Neural cell (in vitro differentiated cells): Measurements from ENCODE around the gene URAD. TPM values are rescaled to one million over a fixed set of nuclear protein-coding genes. Genes with fewer than 3 reads are reported as not detected.

Experiments used
- H2AFZ ChIP-seq: fragments of 200-600, 300-800 bp; sonication (generic), shearing (Covaris generic); 2 replicates; pipeline ENCODE4 v1.6.0; 2014; ENCODE audit warnings: low read depth, mild to moderate bottlenecking, antibody characterized with exemption, low read length, moderate library complexity
- H3F3A ChIP-seq: fragments of 200-600 bp; shearing (Covaris generic); 2 replicates; pipeline ENCODE4 v1.6.1; 2016; ENCODE audit warnings: mild to moderate bottlenecking, moderate library complexity, mixed read lengths, antibody characterized with exemption, low read length; ENCODE audit not compliant: insufficient read depth, poor library complexity, severe bottlenecking
- H3K27ac ChIP-seq: fragments of 200-600, 300-800 bp; sonication (generic), shearing (Covaris generic); 2 replicates; pipeline ENCODE4 v1.5.1; 2014; ENCODE audit warnings: mild to moderate bottlenecking, low read length, moderate library complexity
- H3K27me3 ChIP-seq: fragments of 300-800, 200-600 bp; sonication (generic), shearing (Covaris generic); 2 replicates; pipeline ENCODE4 v1.6.0; 2014; ENCODE audit warnings: mild to moderate bottlenecking, low read depth, low read length, moderate library complexity; ENCODE audit not compliant: insufficient read depth
- H3K36me3 ChIP-seq: fragments of 300-800, 200-600 bp; sonication (generic), shearing (Covaris generic); 2 replicates; pipeline ENCODE4 v1.5.1; 2014; ENCODE audit warnings: mild to moderate bottlenecking, antibody characterized with exemption, low read length, moderate library complexity; ENCODE audit not compliant: insufficient read depth
- H3K4me2 ChIP-seq: fragments of 300-800, 200-600 bp; sonication (generic), shearing (Covaris generic); 2 replicates; pipeline ENCODE4 v1.6.0; 2014; ENCODE audit warnings: mild to moderate bottlenecking, low read length
- H3K4me3 ChIP-seq: fragments of 300-800, 200-600 bp; sonication (generic), shearing (Covaris generic); 2 replicates; pipeline ENCODE4 v1.5.1; 2014; ENCODE audit warnings: mild to moderate bottlenecking, low read length, moderate library complexity
- H3K79me2 ChIP-seq: fragments of 200-600 bp; shearing (Covaris generic); replicated peaks from 2 replicates; pipeline ENCODE4 v1.6.0; 2014; ENCODE audit warnings: mild to moderate bottlenecking, low read length, moderate library complexity; ENCODE audit not compliant: insufficient read depth
- H3K9ac ChIP-seq: fragments of 300-800, 200-600 bp; sonication (generic), shearing (Covaris generic); 2 replicates; pipeline ENCODE4 v1.6.1; 2016; ENCODE audit warnings: mild to moderate bottlenecking, low read length, mixed read lengths
- H3K9me2 ChIP-seq: fragments of 200-600 bp; shearing (Covaris generic); 2 replicates; pipeline ENCODE4 v1.6.1; 2016; ENCODE audit warnings: mild to moderate bottlenecking, low read length, mixed read lengths; ENCODE audit not compliant: insufficient read depth
- H3K9me3 ChIP-seq: fragments of 200-600, 300-800 bp; sonication (generic), shearing (Covaris generic); 2 replicates; pipeline ENCODE4 v1.6.1; 2016; ENCODE audit warnings: mild to moderate bottlenecking, mixed run types, low read length, moderate library complexity, mixed read lengths
- H4K20me1 ChIP-seq: fragments of 200-600 bp; shearing (Covaris generic); 2 replicates; pipeline ENCODE4 v1.6.1; 2016; ENCODE audit warnings: mild to moderate bottlenecking, mixed run types; ENCODE audit not compliant: insufficient read depth
- EP300 ChIP-seq: fragments of 450-650 bp; conservative IDR thresholded peaks from 2 replicates; pipeline ENCODE4 v1.6.1; 2014; ENCODE audit warnings: antibody characterized with exemption, mild to moderate bottlenecking, moderate library complexity; ENCODE audit not compliant: poor library complexity, severe bottlenecking
- MXI1 ChIP-seq: fragments of 450-650 bp; conservative IDR thresholded peaks from 2 replicates; pipeline ENCODE4 v1.6.1; 2014; ENCODE audit warnings: antibody characterized with exemption, mild to moderate bottlenecking; ENCODE audit not compliant: poor library complexity, severe bottlenecking
- POLR2AphosphoS5 ChIP-seq: IDR thresholded peaks from 2 replicates; pipeline ENCODE4 v1.6.1; 2012
- RAD21 ChIP-seq: fragments of 450-650 bp; conservative IDR thresholded peaks from 2 replicates; pipeline ENCODE4 v1.6.1; 2014; ENCODE audit warnings: antibody characterized with exemption, mild to moderate bottlenecking, moderate library complexity
- SMC3 ChIP-seq: fragments of 450-650 bp; conservative IDR thresholded peaks from 2 replicates; pipeline ENCODE4 v1.6.1; 2014; ENCODE audit warnings: antibody characterized with exemption, mild to moderate bottlenecking, moderate library complexity; ENCODE audit not compliant: poor library complexity
- TAF1 ChIP-seq: IDR thresholded peaks from 2 replicates; pipeline ENCODE4 v1.6.1; 2012; ENCODE audit warnings: low read depth
- polyA plus RNA-seq: library from polyadenylated mRNA; depleted of rRNA; stranded (reverse); fragments of >200 nt; gene quantifications from 2 replicates; pipeline ENCODE4 v1.2.3, GENCODE V29; 2014
- TF ChIP-seq, protein P1 (sequence below): IDR thresholded peaks from 2 replicates; pipeline ENCODE4 v1.6.1; 2012; ENCODE audit warnings: borderline replicate concordance
- TF ChIP-seq, protein P2 (sequence below): fragments of 450-650 bp; IDR thresholded peaks from 2 replicates; pipeline ENCODE4 v1.5.1; 2014; ENCODE audit warnings: antibody characterized with exemption, mild to moderate bottlenecking, moderate library complexity; ENCODE audit not compliant: poor library complexity, severe bottlenecking

URAD gene
- polyA plus RNA-seq, 1 donor from 2014 or later = not detected

DNA sequence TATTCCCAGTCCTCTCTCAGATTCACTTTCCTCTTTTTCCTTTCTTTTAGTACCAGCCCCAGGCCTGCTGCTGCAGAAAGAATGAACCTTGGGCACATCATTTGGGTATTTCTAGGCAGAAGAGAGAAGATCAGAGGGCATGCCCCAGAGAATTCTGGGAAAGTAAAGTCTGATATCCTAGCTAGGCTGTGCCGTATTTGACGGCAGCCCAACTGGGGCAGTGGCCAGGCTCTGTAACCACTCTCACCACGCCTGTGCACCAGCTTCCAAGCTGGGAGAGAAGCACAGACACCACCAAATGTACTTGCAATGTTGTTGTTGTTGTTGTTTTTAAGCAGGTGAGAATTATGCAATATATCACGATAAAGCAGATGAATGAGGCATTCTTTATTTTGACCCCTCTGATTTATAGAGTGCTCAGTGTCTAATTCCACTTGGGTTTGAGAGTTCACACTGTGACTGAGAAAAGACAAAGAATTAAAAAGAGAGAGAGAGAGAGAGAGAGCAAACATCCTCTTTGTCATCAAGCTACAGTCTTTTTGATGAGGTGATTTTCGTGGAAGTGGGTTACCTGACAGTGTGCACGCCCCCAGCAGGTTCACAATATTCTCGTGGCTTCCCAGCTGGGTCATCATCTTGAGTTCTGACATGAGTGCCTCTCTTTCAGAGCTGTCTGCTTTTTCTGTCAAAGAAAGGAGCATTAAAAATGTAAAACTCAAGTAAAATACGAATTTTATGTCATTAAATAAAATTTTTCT, 39.3 kb upstream of the URAD start:
- no peak overlapping the region for H3K4me3 ChIP-seq
- no peaks in the 10 kb centered on the region for H3K27me3 ChIP-seq
- H3K4me2 ChIP-seq = no peak overlapping the region
- no peak overlapping the region for H3K27ac ChIP-seq
- no peak overlapping the region for H2AFZ ChIP-seq
- H3K9me3 ChIP-seq = no peaks in the 10 kb centered on the region
- no peaks in the 10 kb centered on the region for H3K36me3 ChIP-seq
- TF ChIP-seq, protein P1, sequence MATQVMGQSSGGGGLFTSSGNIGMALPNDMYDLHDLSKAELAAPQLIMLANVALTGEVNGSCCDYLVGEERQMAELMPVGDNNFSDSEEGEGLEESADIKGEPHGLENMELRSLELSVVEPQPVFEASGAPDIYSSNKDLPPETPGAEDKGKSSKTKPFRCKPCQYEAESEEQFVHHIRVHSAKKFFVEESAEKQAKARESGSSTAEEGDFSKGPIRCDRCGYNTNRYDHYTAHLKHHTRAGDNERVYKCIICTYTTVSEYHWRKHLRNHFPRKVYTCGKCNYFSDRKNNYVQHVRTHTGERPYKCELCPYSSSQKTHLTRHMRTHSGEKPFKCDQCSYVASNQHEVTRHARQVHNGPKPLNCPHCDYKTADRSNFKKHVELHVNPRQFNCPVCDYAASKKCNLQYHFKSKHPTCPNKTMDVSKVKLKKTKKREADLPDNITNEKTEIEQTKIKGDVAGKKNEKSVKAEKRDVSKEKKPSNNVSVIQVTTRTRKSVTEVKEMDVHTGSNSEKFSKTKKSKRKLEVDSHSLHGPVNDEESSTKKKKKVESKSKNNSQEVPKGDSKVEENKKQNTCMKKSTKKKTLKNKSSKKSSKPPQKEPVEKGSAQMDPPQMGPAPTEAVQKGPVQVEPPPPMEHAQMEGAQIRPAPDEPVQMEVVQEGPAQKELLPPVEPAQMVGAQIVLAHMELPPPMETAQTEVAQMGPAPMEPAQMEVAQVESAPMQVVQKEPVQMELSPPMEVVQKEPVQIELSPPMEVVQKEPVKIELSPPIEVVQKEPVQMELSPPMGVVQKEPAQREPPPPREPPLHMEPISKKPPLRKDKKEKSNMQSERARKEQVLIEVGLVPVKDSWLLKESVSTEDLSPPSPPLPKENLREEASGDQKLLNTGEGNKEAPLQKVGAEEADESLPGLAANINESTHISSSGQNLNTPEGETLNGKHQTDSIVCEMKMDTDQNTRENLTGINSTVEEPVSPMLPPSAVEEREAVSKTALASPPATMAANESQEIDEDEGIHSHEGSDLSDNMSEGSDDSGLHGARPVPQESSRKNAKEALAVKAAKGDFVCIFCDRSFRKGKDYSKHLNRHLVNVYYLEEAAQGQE = no peak
- TF ChIP-seq, protein P2, sequence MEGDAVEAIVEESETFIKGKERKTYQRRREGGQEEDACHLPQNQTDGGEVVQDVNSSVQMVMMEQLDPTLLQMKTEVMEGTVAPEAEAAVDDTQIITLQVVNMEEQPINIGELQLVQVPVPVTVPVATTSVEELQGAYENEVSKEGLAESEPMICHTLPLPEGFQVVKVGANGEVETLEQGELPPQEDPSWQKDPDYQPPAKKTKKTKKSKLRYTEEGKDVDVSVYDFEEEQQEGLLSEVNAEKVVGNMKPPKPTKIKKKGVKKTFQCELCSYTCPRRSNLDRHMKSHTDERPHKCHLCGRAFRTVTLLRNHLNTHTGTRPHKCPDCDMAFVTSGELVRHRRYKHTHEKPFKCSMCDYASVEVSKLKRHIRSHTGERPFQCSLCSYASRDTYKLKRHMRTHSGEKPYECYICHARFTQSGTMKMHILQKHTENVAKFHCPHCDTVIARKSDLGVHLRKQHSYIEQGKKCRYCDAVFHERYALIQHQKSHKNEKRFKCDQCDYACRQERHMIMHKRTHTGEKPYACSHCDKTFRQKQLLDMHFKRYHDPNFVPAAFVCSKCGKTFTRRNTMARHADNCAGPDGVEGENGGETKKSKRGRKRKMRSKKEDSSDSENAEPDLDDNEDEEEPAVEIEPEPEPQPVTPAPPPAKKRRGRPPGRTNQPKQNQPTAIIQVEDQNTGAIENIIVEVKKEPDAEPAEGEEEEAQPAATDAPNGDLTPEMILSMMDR = no peak
- no peak for TF ChIP-seq SMC3
- no peak for TF ChIP-seq POLR2AphosphoS5
- no peak for TF ChIP-seq EP300
- no peak for TF ChIP-seq RAD21
- no peak for TF ChIP-seq TAF1
- no peaks in the 10 kb centered on the region for H3F3A ChIP-seq
- no peaks in the 10 kb centered on the region for H3K79me2 ChIP-seq
- H3K9ac ChIP-seq = no peak overlapping the region
- no peaks in the 10 kb centered on the region for H3K9me2 ChIP-seq
- H4K20me1 ChIP-seq = no peaks in the 10 kb centered on the region

DNA sequence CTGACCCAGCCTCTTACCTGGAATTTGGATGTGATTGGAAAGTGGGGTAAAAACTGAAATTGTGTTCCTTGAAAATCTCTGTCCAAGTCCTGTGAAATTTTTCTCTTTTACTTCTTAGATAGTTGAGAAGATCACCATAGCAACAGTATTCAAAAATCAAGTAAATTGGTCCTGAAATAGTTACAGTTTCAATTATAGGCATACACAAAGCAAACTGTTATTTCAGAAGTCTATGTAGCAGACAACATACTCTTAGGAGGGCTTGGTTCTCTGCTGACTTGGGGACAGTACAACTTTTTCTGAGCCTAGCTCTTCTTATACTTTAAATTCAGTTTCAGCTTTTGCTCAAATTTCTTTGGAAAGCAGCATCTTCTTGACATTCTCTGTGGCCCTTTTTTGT, 38.6 kb upstream of the URAD start:
- Histone ChIP-seq H3K4me2 (no peak overlapping the region), H3K9ac (no peak overlapping the region), H3K27ac (no peak overlapping the region), H3K79me2 (no peaks in the 10 kb centered on the region), H3K27me3 (no peaks in the 10 kb centered on the region), H3F3A (no peaks in the 10 kb centered on the region), H2AFZ (no peak overlapping the region), H3K36me3 (no peaks in the 10 kb centered on the region), H3K9me3 (no peaks in the 10 kb centered on the region), H4K20me1 (no peaks in the 10 kb centered on the region), H3K9me2 (no peaks in the 10 kb centered on the region), H3K4me3 (no peak overlapping the region)
- TF ChIP-seq RAD21 (no peak), MXI1 (no peak)

DNA sequence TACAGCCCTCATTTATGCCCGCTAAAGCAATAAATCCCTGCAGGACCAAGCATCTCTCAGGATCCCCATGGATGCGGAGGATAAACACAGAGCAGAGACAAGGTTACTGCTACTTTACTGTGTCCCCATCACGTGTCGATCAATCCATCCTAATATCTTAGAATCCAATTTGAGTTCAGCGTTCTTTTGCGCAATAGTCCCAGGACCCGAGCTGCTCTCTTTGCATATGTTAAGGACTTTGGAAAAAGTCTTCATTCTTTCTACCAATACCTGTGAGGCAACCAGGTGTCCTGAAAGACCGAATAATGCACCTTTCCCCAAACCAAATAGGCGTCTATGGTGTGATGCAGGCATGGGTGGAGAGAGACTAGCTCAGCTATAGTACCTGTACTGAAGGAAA, 38.0 kb upstream of the URAD start:
- Histone ChIP-seq H3K9me3 (no peaks in the 10 kb centered on the region), H3K27ac (no peak overlapping the region), H3K9me2 (no peaks in the 10 kb centered on the region), H3K27me3 (no peaks in the 10 kb centered on the region), H3K9ac (no peak overlapping the region), H3K4me3 (no peak overlapping the region), H3K79me2 (no peaks in the 10 kb centered on the region), H3K4me2 (no peak overlapping the region), H3K36me3 (no peaks in the 10 kb centered on the region), H2AFZ (no peak overlapping the region), H4K20me1 (no peaks in the 10 kb centered on the region), H3F3A (no peaks in the 10 kb centered on the region)
- TF ChIP-seq MXI1 = no peak
- TF ChIP-seq, protein P1 = no peak
- no peak for TF ChIP-seq TAF1
